ENCODE results near the gene SRRM3.

GRCh38 chr7:76193466-76193865 lies 8.2 kb upstream of the SRRM3 start:
- no peak for TF ChIP-seq POLR2A (IDR thresholded peaks at IDR 0.05)
- TF ChIP-seq CTCF (IDR thresholded peaks at IDR 0.05) = no peak

Measured in esophagus squamous epithelium (tissue), 4 donors.